Measurements from ENCODE around the gene PDCL2. TPM values are rescaled to one million over a fixed set of nuclear protein-coding genes. Genes with fewer than 3 reads are reported as not detected.
A peak's percentile ranks its signal among the peaks of the same experiment; 100 is the strongest.

PDCL2 gene
- total RNA-seq, 4 donors from 2014 or later = not detected

DNA sequence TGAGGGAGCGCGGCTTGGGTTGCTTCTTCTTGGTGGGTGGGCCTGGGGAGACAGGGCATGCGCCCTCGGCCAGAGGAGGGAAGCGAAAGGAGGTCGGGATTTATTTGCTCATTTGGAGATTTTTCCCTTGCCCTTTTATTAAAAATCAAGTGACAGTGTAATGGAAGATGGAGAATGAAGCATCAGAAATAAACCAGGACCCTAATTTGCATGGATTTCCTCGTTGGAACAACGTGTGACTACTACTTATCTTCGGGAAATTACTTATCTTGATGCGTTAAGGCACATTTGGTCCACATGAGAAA lies 44.6 kb downstream of the PDCL2 start:
- WGBS, 2 donors = 1 to 3% methylated on average over 10 of the region's 10 CpGs
- intact Hi-C loops (cut with DNase I; ENCODE audit: low total_unique reads) = no loop called here
- H3K4me3 ChIP-seq (ENCODE audit: low read depth, poor library complexity, severe bottlenecking) = peak overlapping the region; percentile 54
- no peak for DNase-seq (ENCODE audit: low spot score in 2 of 2)
- TF ChIP-seq, protein P1, sequence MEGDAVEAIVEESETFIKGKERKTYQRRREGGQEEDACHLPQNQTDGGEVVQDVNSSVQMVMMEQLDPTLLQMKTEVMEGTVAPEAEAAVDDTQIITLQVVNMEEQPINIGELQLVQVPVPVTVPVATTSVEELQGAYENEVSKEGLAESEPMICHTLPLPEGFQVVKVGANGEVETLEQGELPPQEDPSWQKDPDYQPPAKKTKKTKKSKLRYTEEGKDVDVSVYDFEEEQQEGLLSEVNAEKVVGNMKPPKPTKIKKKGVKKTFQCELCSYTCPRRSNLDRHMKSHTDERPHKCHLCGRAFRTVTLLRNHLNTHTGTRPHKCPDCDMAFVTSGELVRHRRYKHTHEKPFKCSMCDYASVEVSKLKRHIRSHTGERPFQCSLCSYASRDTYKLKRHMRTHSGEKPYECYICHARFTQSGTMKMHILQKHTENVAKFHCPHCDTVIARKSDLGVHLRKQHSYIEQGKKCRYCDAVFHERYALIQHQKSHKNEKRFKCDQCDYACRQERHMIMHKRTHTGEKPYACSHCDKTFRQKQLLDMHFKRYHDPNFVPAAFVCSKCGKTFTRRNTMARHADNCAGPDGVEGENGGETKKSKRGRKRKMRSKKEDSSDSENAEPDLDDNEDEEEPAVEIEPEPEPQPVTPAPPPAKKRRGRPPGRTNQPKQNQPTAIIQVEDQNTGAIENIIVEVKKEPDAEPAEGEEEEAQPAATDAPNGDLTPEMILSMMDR (IDR thresholded peaks at IDR 0.05) = no peak
- no peak for TF ChIP-seq POLR2A (IDR thresholded peaks at IDR 0.05)

DNA sequence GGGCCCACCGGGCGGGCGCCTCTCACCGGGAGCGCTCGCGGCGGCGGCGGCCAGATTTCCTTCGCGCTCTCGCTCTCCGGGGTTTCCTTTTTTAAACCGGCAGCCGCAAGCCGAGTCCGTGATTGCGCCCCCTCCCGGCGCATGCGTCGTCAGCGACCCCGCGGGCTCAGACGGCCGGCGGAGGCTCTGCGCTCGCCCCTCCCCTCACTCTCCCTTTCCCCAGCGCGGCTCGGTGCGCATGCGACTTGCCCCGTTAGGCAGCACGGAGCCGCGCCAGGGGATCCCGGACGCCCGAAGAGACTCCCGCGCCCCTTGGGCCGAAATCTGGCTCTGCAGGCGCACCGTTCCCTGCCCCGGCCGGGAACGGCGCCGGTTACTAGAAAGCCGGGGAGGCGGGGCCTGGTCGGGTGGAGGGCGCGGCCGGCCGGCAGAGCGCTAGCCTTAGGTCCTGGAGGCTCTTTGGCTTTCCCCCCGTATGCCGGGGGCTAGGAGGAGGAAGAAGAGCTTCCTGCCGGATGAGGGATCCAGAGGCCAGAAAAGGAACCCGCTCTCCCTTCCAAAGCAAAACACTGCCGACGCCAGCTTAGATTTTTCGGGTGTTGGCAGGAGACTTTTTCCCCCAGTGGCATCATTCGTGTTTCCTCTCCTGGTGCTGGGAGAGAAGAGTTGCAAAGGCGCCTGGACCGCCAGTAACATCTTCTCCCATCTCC lies 45.1 kb downstream of the PDCL2 start, which contains the start of gene CLOCK:
CLOCK (minus strand) TSS at position 154 of the 710 bp plus-strand sequence. CDS start 64,124 bp downstream, outside the sequence.
- peak within 1 kb of the TSS; percentile 54 for H3K4me3 ChIP-seq (ENCODE audit: low read depth, poor library complexity, severe bottlenecking)
- intact Hi-C loops (cut with DNase I; ENCODE audit: low total_unique reads) = no loop called here
- DNase-seq (ENCODE audit: low spot score in 2 of 2) = peak; percentile 69 to 96
- 1% methylated on average over 40 to 66 of the region's 71 CpGs for WGBS, 2 donors
- TF ChIP-seq, protein P1 (IDR thresholded peaks at IDR 0.05) = no peak
- no peak for TF ChIP-seq POLR2A (IDR thresholded peaks at IDR 0.05)

DNA sequence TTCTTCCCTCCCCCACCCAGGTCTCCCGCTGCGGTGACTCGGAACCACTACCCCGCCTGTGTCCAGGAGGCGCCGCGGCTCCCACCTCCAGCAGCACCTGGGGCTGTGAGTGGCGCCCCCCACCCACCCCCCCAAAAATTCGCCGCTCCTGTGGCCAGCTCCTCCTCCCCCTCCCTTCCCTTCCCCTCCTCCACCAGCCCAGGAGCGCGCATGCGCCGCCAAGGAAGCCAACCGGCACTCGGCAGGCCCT lies 45.6 kb downstream of the PDCL2 start:
- intact Hi-C loops (cut with DNase I; ENCODE audit: low total_unique reads) = no loop called here
- no peak for DNase-seq (ENCODE audit: low spot score in 2 of 2)
- peak overlapping the region; percentile 54 for H3K4me3 ChIP-seq (ENCODE audit: low read depth, poor library complexity, severe bottlenecking)
- 0% methylated on average over 4 of the region's 16 CpGs; no CpG with 5 or more reads in 1 of the 2 donors for WGBS, 2 donors
- TF ChIP-seq POLR2A (IDR thresholded peaks at IDR 0.05) = no peak
- TF ChIP-seq, protein P1 (IDR thresholded peaks at IDR 0.05) = no peak

DNA sequence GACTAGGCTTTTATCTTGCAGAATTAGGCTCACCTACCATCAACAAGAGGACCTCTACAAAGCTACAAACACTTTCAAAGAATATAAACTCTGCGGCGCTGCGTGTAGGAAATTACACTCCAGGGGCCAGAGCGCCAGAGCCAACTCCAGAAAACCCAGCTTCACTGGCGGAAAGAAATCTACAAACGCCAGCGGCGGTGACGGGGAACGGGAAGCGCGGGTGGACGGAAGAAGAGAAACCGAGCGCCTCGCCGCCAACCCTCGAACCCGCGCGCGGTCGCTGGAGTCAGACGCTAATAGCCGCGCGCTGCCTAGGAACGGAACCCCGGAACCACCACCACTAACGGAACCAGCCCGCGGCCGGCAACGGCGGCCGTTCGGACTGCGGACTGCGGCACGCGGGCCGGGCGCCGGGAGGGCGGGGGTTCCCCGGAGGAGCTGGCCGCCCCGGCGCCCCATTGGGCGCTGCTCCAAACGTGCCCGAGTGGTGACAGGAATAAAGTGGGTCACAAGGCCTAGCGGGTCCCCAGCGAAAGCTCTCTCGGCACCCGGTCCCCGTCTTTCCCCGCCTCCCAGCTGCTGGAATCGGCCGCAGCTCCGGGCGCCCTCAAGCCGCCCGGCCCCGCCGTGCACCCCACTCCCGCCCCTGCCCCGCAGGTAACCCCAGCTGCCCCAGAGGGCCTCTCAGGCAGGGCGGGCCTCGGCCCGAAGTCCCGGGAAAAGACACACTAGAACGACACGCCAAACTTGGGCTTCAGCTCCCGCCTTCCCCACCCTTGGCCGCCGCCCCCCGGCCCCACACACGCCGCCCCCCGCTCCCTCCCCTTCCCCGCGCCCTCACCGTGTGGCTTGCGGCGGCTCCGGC lies 46.2 kb downstream of the PDCL2 start:
- 0 to 1% methylated on average over 36 to 50 of the region's 87 CpGs for WGBS, 2 donors
- H3K4me3 ChIP-seq (ENCODE audit: low read depth, poor library complexity, severe bottlenecking) = peak overlapping the region; percentile 54
- intact Hi-C loops (cut with DNase I; ENCODE audit: low total_unique reads) = no loop called here
- TF ChIP-seq, protein P1 (IDR thresholded peaks at IDR 0.05) = no peak
- TF ChIP-seq POLR2A (IDR thresholded peaks at IDR 0.05) = no peak
- DNase-seq (ENCODE audit: low spot score in 2 of 2) = peak; percentile 61 to 94

DNA sequence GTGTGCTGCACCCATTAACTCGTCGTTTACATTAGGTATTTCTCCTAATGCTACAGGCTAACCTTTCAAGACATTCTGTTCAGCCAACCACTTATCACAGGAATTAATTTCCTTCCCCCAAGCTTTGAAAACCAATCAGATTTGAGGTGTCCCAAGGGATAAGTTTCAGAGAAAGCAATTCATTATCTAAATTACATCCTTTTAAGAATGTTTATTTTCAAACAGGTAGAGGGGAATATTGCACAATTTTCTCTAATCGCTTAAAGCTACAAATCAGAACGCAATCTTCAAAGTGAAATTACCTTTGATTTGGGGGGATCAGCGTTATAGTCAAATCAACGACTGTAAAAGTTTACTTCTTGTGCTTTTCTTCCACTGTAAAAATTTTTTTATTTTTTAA lies 46.9 kb downstream of the PDCL2 start:
- no peak for DNase-seq (ENCODE audit: low spot score in 2 of 2)
- 1 to 3% methylated on average over 6 of the region's 6 CpGs for WGBS, 2 donors
- peak overlapping the region; percentile 54 for H3K4me3 ChIP-seq (ENCODE audit: low read depth, poor library complexity, severe bottlenecking)
- intact Hi-C loops (cut with DNase I; ENCODE audit: low total_unique reads) = no loop called here
- TF ChIP-seq POLR2A (IDR thresholded peaks at IDR 0.05) = no peak
- TF ChIP-seq, protein P1 (IDR thresholded peaks at IDR 0.05) = no peak
